ENCODE data around the gene AGBL1. TPM values are rescaled to one million over a fixed set of nuclear protein-coding genes. Genes with fewer than 3 reads are reported as not detected.

Gene AGBL1
- total RNA-seq, 4 donors from 2014 or later, result 0.32 to 0.40 TPM; not detected in 2

GRCh38 chr15:86205096-86205495, 125.4 kb downstream of the AGBL1 start:
- no peaks in the 10 kb centered on the region for H3K27me3 ChIP-seq
- TF ChIP-seq POLR2AphosphoS5 (IDR thresholded peaks at IDR 0.05), result no peak
- TF ChIP-seq POLR2A (IDR thresholded peaks at IDR 0.05), result no peak
- TF ChIP-seq CTCF (IDR thresholded peaks at IDR 0.05), result no peak
- TF ChIP-seq EP300 (IDR thresholded peaks at IDR 0.05; ENCODE audit: low read depth), result no peak
- no peaks in the 10 kb centered on the region for H3K36me3 ChIP-seq
- no peaks in the 10 kb centered on the region for H3K9me3 ChIP-seq
- in situ Hi-C loops (cut with MboI; ENCODE audit: low pct_ligation_motif_present in 1 of 4, low pct_unique_long_range_greater_than_20kb in 1 of 4, low sequenced_read_pairs in 3 of 4) (no loop called here), intact Hi-C loops (cut with DNase I; ENCODE audit: low total_unique reads) (no loop called here)
- no peak overlapping the region for H3K4me3 ChIP-seq
- no peaks in the 10 kb centered on the region for H3K4me1 ChIP-seq
- H3K27ac ChIP-seq, result no peak overlapping the region
- DNase-seq, result no peak
- 42 to 64% methylated on average over 2 of the region's 2 CpGs for WGBS, 2 donors (ENCODE audit: low coverage in 1 of 2)

GRCh38 chr15:86213420-86213819, 133.7 kb downstream of the AGBL1 start:
- no peak for TF ChIP-seq CTCF (IDR thresholded peaks at IDR 0.05)
- no peak for TF ChIP-seq POLR2A (IDR thresholded peaks at IDR 0.05)
- TF ChIP-seq EP300 (IDR thresholded peaks at IDR 0.05; ENCODE audit: low read depth), result no peak
- Histone ChIP-seq H3K4me3 (no peak overlapping the region), H3K9me3 (no peaks in the 10 kb centered on the region), H3K36me3 (no peaks in the 10 kb centered on the region), H3K27ac (no peak overlapping the region), H3K27me3 (no peaks in the 10 kb centered on the region), H3K4me1 (no peaks in the 10 kb centered on the region)
- 65 to 75% methylated on average over 1 to 3 of the region's 3 CpGs for WGBS, 2 donors (ENCODE audit: low coverage in 1 of 2)
- intact Hi-C loops (cut with DNase I; ENCODE audit: low total_unique reads), result no loop called here
- in situ Hi-C loops (cut with MboI; ENCODE audit: low pct_ligation_motif_present in 1 of 4, low pct_unique_long_range_greater_than_20kb in 1 of 4, low sequenced_read_pairs in 3 of 4), result no loop called here
- no peak for DNase-seq

DNA sequence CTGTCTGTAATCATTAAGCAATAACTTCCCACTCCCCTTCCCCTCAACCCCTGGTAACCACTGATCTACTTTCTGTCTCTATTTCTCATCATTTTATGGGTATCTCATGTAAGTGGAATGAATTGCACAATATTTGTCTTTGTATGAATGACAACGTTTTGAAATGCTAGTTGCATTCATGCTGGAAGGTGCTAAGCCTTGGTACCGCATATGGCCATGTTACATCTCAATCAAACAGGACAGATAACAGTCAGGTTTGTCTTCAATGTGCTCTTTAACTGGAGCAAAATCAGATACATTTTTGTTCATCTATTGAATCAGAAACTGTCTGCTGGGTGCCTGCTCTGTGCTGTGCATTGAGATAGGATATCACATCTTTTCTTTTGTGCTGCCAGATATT, 134.2 kb downstream of the AGBL1 start:
- 56 to 71% methylated on average over 1 to 2 of the region's 2 CpGs for WGBS, 2 donors (ENCODE audit: low coverage in 1 of 2)
- no peaks in the 10 kb centered on the region for H3K4me1 ChIP-seq

DNA sequence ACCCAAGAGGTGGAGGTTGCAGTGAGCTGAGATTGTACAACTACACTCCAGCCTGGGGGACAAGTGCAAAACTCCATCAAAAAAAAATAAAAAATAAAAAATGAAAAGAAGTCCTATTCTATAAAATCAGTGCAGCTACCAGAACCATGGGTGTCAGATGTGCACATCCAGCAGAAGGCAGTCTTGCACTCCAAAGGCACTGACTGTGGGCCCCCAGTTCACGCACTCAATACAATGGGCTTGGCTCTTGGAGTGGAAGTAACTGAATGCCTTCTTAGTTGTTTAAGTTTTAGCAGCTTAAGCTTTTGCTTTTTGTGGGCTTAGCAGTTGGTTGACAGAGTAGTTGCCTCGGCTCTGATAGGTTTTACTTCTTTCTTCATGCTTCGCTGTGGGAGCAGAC, 141.4 kb downstream of the AGBL1 start:
- Histone ChIP-seq H3K4me1 (no peaks in the 10 kb centered on the region), H3K27ac (no peak overlapping the region), H3K9me3 (no peaks in the 10 kb centered on the region), H3K4me3 (no peak overlapping the region), H3K36me3 (no peaks in the 10 kb centered on the region), H3K27me3 (no peaks in the 10 kb centered on the region)
- TF ChIP-seq POLR2A (IDR thresholded peaks at IDR 0.05) (no peak), EP300 (IDR thresholded peaks at IDR 0.05; ENCODE audit: low read depth) (no peak), CTCF (IDR thresholded peaks at IDR 0.05) (no peak), POLR2AphosphoS5 (IDR thresholded peaks at IDR 0.05) (no peak)
- in situ Hi-C loops (cut with MboI; ENCODE audit: low pct_ligation_motif_present in 1 of 4, low pct_unique_long_range_greater_than_20kb in 1 of 4, low sequenced_read_pairs in 3 of 4) (no loop called here), intact Hi-C loops (cut with DNase I; ENCODE audit: low total_unique reads) (no loop called here)
- no peak for DNase-seq
- WGBS, 2 donors (ENCODE audit: low coverage in 1 of 2), result 79 to 100% methylated on average over 1 to 3 of the region's 3 CpGs

More for the DNA sequence above, 134.2 kb downstream of the AGBL1 start:
- intact Hi-C loops (cut with DNase I; ENCODE audit: low total_unique reads) (no loop called here), in situ Hi-C loops (cut with MboI; ENCODE audit: low pct_ligation_motif_present in 1 of 4, low pct_unique_long_range_greater_than_20kb in 1 of 4, low sequenced_read_pairs in 3 of 4) (no loop called here)
- H3K27ac ChIP-seq, result no peak overlapping the region
- H3K9me3 ChIP-seq, result no peaks in the 10 kb centered on the region
- no peak for DNase-seq
- no peak for TF ChIP-seq EP300 (IDR thresholded peaks at IDR 0.05; ENCODE audit: low read depth)
- no peak for TF ChIP-seq CTCF (IDR thresholded peaks at IDR 0.05)
- TF ChIP-seq POLR2A (IDR thresholded peaks at IDR 0.05), result no peak
- TF ChIP-seq POLR2AphosphoS5 (IDR thresholded peaks at IDR 0.05), result no peak
- H3K4me3 ChIP-seq, result no peak overlapping the region
- H3K36me3 ChIP-seq, result no peaks in the 10 kb centered on the region
- H3K27me3 ChIP-seq, result no peaks in the 10 kb centered on the region

Data from transverse colon (tissue), 4 donors.